ENCODE data around the gene TSPYL2. TPM values are rescaled to one million over a fixed set of nuclear protein-coding genes. Genes with fewer than 3 reads are reported as not detected.

TSPYL2 gene
- total and polyA plus RNA-seq, 2 of the 8 experiments (the other 6 are each of a cell fraction or from before 2014, with no cell fraction given), result 13.4 to 13.7 TPM

GRCh38 chrX:53087388-53087831, 5.2 kb downstream of the TSPYL2 start:
- Histone ChIP-seq H2BK120ac (replicated peaks; ENCODE audit: low read depth, low read length) (no peak overlapping the region), H3K4me3 (ENCODE audit: extremely low read depth in 1 of 4, insufficient read depth in 2 of 4, low read depth in 3 of 4, low read length in 4 of 4) (no peak overlapping the region), H3K79me1 (ENCODE audit: low read depth, low read length) (no peaks in the 10 kb centered on the region; the same call in 1 of the 2 replicates), H3K23ac (ENCODE audit: insufficient read length) (no peak overlapping the region), H4K8ac (ENCODE audit: extremely low read depth, insufficient read depth, low read length) (no peak overlapping the region), H3K9me3 (ENCODE audit: insufficient read depth in 2 of 2, low read depth in 1 of 2, low read length in 1 of 2) (no peaks in the 10 kb centered on the region), H3K79me2 (ENCODE audit: control insufficient read depth in 1 of 2, insufficient read depth in 2 of 2, low read length in 2 of 2) (peaks cover 0 to 11% of the 10 kb centered on the region in 2 experiments; a peak in 2 of 4 replicates), H3K23me2 (ENCODE audit: low read depth, low read length) (peaks cover 4% of the 10 kb centered on the region; the same call in 1 of the 2 replicates), H2BK15ac (ENCODE audit: low read length) (no peak overlapping the region), H3K27me3 (replicated peaks in 1 of 4; ENCODE audit: control insufficient read depth in 3 of 4, extremely low read depth in 1 of 4, insufficient read depth in 3 of 4, low read length in 3 of 4) (no peaks in the 10 kb centered on the region), H3K27ac (ENCODE audit: low read depth, low read length) (no peak overlapping the region), H4K91ac (replicated peaks; ENCODE audit: insufficient read length, low read length) (no peak overlapping the region), H2BK20ac (ENCODE audit: low read length) (no peak overlapping the region), H3K4ac (replicated peaks; ENCODE audit: insufficient read length, low read depth, low read length) (no peak overlapping the region), H2AFZ (ENCODE audit: low read length) (no peak overlapping the region), H3K9ac (replicated peaks in 1 of 4; ENCODE audit: extremely low read depth in 1 of 4, low read depth in 3 of 4, low read length in 3 of 4) (no peak overlapping the region), H3K14ac (ENCODE audit: insufficient read length) (no peak overlapping the region), H3K18ac (ENCODE audit: extremely low read depth, low read length) (no peak overlapping the region), H4K20me1 (replicated peaks in 1 of 2; ENCODE audit: control insufficient read depth in 1 of 2, insufficient read depth in 2 of 2, low read length in 2 of 2) (peaks cover 0 to 9% of the 10 kb centered on the region in 2 experiments), H3K56ac (replicated peaks; ENCODE audit: insufficient read length, low read depth, low read length) (no peak overlapping the region), H3K36me3 (ENCODE audit: control insufficient read depth in 2 of 4, insufficient read depth in 4 of 4, low read length in 3 of 4) (peaks cover 6 to 32% (median 17%) of the 10 kb centered on the region in 4 experiments; a peak in 7 of 8 replicates), H2BK5ac (ENCODE audit: low read depth, low read length) (no peak overlapping the region), H3K4me2 (ENCODE audit: insufficient read depth in 1 of 2, low read depth in 2 of 2, low read length in 2 of 2) (no peak overlapping the region; a peak in 1 of 4 replicates), H2BK12ac (ENCODE audit: low read depth, low read length) (no peak overlapping the region), H4K5ac (ENCODE audit: insufficient read length, low read depth, low read length) (no peak overlapping the region), H3K4me1 (replicated peaks in 1 of 4; ENCODE audit: control insufficient read depth in 3 of 4, insufficient read depth in 4 of 4, low read length in 3 of 4) (peaks cover 0 to 2% (median under 1%) of the 10 kb centered on the region in 4 experiments; a peak in 2 of 7 replicates), H2AK5ac (ENCODE audit: low read depth, low read length) (no peak overlapping the region)
- FAIRE-seq (no peak), DNase-seq (ENCODE audit: low read depth in 1 of 2, low spot score in 2 of 2) (no peak)
- ChIA-PET CTCF (ENCODE audit: partially characterized antibody) (interaction anchor here (1.4 kb wide), 1 partner anchor 16 kb away, joined by 3 read pairs; no protein-coding TSS in a partner anchor), POLR2A (ENCODE audit: partially characterized antibody) (no interaction called here)
- 83% methylated on average over 2 of the region's 3 CpGs; no CpG with 5 or more reads in 1 of the 2 experiments for WGBS, 2 experiments (ENCODE audit: extremely low coverage in 1 of 2, insufficient coverage in 1 of 2, insufficient read length in 1 of 2, insufficient replicate concordance in 2 of 2, low coverage in 1 of 2, low lambda C conversion rate in 2 of 2, missing lambda C conversion rate in 1 of 2)
- TF ChIP-seq CEBPB (IDR thresholded peaks at IDR 0.05; ENCODE audit: low read depth, low read length) (no peak), CBX8 (IDR thresholded peaks at IDR 0.05; ENCODE audit: borderline replicate concordance, low read depth, low read length) (no peak), RBBP5 (IDR thresholded peaks at IDR 0.05; ENCODE audit: borderline replicate concordance, low read depth, low read length) (no peak), BACH1 (IDR thresholded peaks at IDR 0.05; ENCODE audit: low read length) (no peak), POU5F1 (IDR thresholded peaks at IDR 0.05; ENCODE audit: low read depth, low read length) (no peak), KDM5A (IDR thresholded peaks at IDR 0.05; ENCODE audit: low read length) (no peak), JUND (IDR thresholded peaks at IDR 0.05; ENCODE audit: low read length) (no peak), SAP30 (IDR thresholded peaks at IDR 0.05; ENCODE audit: insufficient read depth, insufficient replicate concordance, low read length) (no peak)
